H54 (cell line): ENCODE data around the gene ABHD5.

ENCODE experiments used
- DNase-seq: peaks from one replicate; pipeline ENCODE4 v3.0.0; 2011; ENCODE audit warnings: low spot score, mixed read lengths; ENCODE audit not compliant: insufficient read length
- FAIRE-seq: peaks from 3 replicates; lab custom pipeline; 2011; peaks lifted over from hg19 to GRCh38; lab: Jason Lieb, UNC
- POLR2A ChIP-seq: IDR thresholded peaks from 2 replicates; pipeline ENCODE4 v1.6.1; 2011; ENCODE audit warnings: low read depth, mild to moderate bottlenecking, low read length

The ABHD5 gene

DNA sequence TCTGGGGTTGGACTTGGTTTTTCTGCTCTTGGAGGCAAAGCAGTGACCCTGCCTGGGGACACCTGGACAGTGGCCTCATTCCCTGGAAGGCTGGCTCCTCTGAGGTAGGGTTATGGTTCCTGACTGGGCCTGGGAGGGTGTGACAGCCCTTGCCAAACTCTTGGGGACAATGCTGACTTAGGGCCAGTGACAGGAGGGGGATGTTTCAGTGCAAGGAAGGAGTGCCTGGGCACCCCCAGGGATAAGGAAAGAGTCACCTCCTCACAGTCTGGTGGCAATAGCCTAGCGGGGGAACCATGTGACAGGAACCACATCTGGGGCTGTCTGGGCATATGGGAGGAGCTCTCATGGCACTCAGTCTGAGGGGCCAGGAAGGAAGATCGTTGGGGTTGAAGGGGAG lies 91.8 kb downstream of the ABHD5 start:
- DNase-seq (no peak), FAIRE-seq (no peak)
- no peak for TF ChIP-seq POLR2A
